ENCODE results near the gene ABL2.
"Not testable (repeated sequence)": the region's sequence is repeated elsewhere in the genome, so short reads cannot be mapped to it uniquely, and the experiment has no call there.

ABL2 gene

GRCh38 chr1:179167418-179167777 is 62.1 kb downstream of the ABL2 start:
- no peak for DNase-seq

- no peak for DNase-seq
These were observed 62.6 kb downstream of the ABL2 start for GRCh38 chr1:179166663-179167417.

GRCh38 chr1:179164494-179164893 is 65.0 kb downstream of the ABL2 start:
- no peak for DNase-seq

GRCh38 chr1:179156708-179157107 is 72.8 kb downstream of the ABL2 start:
- no peak for DNase-seq

- DNase-seq: no peak
These were observed 73.5 kb downstream of the ABL2 start for GRCh38 chr1:179156026-179156425.

GRCh38 chr1:179155615-179156014 is 73.9 kb downstream of the ABL2 start:
- DNase-seq: no peak

GRCh38 chr1:179154437-179154836 is 75.0 kb downstream of the ABL2 start:
- no peak for DNase-seq

- no peak for DNase-seq
These were observed 76.3 kb downstream of the ABL2 start for GRCh38 chr1:179153217-179153616.

GRCh38 chr1:179151908-179152682 is 77.4 kb downstream of the ABL2 start:
- no peak for DNase-seq

GRCh38 chr1:179146911-179147310 is 82.6 kb downstream of the ABL2 start:
- DNase-seq: no peak

GRCh38 chr1:179146476-179146875 is 83.0 kb downstream of the ABL2 start:
- DNase-seq: no peak

- no peak for DNase-seq
These were observed 84.0 kb downstream of the ABL2 start for GRCh38 chr1:179145521-179145920.

GRCh38 chr1:179144626-179145025 is 84.9 kb downstream of the ABL2 start:
- no peak for DNase-seq

- DNase-seq: no peak
These were observed 86.2 kb downstream of the ABL2 start for GRCh38 chr1:179143322-179143721.

GRCh38 chr1:179142889-179143299 is 86.6 kb downstream of the ABL2 start:
- DNase-seq: no peak

- DNase-seq: no peak
These were observed 87.8 kb downstream of the ABL2 start for GRCh38 chr1:179141592-179142251.

GRCh38 chr1:179138755-179139154 is 90.7 kb downstream of the ABL2 start:
- not testable (repeated sequence) for DNase-seq

GRCh38 chr1:179137617-179138255 is 91.7 kb downstream of the ABL2 start:
- no peak for DNase-seq

GRCh38 chr1:179135707-179136106 is 93.8 kb downstream of the ABL2 start:
- not testable (repeated sequence) for DNase-seq

GRCh38 chr1:179135168-179135567 is 94.3 kb downstream of the ABL2 start:
- DNase-seq: not testable (repeated sequence)

GRCh38 chr1:179129702-179130473 is 99.6 kb downstream of the ABL2 start:
- DNase-seq: peak; percentile 14

- DNase-seq: no peak
These were observed 101.0 kb downstream of the ABL2 start for GRCh38 chr1:179128520-179128919.

Measured in NCI-H2029 treated with DMSO at 0.1 percent for 48 hours (cell line).